ENCODE data around the gene ARHGEF16.

Gene ARHGEF16

DNA sequence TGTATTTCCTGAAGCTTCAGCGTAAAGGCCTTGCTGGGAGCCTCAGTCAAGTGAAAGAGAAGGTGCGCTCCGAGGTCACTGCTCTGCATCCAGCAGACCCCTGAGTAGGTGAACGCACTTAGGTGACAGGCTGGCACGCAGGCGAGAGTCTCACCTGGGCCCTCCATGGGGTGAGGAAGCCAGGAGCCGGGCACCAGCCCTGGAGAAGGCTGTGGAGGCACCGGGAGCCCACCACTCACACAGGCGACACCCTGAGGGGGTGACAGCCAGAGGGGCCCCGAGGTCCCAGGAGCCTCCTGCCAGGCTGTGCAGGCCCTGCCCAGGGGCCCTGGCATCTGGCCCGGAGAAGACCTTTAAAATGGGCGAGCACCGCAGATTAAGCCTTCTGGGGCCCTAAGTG is 67.6 kb downstream of the ARHGEF16 start:
- H3K36me3 ChIP-seq (ENCODE audit: low read depth), result no peaks in the 10 kb centered on the region
- no peak overlapping the region for H3K27ac ChIP-seq (ENCODE audit: poor library complexity, severe bottlenecking)
- TF ChIP-seq, protein P1, sequence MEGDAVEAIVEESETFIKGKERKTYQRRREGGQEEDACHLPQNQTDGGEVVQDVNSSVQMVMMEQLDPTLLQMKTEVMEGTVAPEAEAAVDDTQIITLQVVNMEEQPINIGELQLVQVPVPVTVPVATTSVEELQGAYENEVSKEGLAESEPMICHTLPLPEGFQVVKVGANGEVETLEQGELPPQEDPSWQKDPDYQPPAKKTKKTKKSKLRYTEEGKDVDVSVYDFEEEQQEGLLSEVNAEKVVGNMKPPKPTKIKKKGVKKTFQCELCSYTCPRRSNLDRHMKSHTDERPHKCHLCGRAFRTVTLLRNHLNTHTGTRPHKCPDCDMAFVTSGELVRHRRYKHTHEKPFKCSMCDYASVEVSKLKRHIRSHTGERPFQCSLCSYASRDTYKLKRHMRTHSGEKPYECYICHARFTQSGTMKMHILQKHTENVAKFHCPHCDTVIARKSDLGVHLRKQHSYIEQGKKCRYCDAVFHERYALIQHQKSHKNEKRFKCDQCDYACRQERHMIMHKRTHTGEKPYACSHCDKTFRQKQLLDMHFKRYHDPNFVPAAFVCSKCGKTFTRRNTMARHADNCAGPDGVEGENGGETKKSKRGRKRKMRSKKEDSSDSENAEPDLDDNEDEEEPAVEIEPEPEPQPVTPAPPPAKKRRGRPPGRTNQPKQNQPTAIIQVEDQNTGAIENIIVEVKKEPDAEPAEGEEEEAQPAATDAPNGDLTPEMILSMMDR (IDR thresholded peaks at IDR 0.05; ENCODE audit: poor library complexity, severe bottlenecking), result no peak
- no peaks in the 10 kb centered on the region for H3K27me3 ChIP-seq (ENCODE audit: insufficient read depth, poor library complexity, severe bottlenecking)
- ATAC-seq (ENCODE audit: low read depth), result no peak
- H3K9me3 ChIP-seq (ENCODE audit: severe bottlenecking), result no peaks in the 10 kb centered on the region
- H3K4me1 ChIP-seq (ENCODE audit: insufficient read depth, poor library complexity, severe bottlenecking), result no peaks in the 10 kb centered on the region
- no peak overlapping the region for H3K4me3 ChIP-seq (ENCODE audit: severe bottlenecking)
- DNase-seq (ENCODE audit: low spot score), result no peak

DNA sequence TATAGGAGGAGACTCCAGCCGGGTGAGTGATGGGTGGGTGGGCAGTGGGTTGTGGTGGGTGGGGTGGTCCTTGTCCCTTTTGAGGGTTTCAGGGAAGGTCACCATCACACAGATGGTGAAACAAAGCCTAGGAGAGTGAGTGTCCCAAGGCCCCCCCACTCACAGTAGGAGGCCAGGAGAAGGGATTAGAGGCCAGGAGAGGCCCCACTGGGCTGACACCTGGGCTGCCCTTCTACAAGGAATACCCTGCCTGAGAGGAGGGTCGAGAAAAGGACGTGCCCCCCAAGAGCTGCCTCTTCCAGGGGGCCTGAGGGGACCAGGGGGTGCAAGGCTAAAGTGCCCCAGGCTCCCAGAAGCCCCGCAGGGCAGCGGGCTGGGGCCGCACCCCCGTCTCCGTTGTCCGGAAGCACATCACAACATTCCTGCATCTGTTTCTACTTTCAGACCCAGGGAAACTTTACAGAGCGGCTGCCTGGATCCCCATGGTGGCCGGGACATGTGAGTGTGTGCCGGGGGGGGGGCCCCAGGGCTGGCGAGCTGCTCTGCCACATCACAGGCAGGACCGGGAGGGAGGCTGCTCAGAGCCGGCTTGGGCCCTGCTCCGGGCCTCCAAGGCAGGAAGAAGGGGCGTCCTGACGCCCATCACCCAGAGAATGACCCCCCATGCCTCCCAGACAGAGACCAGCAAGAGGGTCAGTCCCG is 68.2 kb downstream of the ARHGEF16 start:
- Histone ChIP-seq H3K36me3 (ENCODE audit: low read depth) (no peaks in the 10 kb centered on the region), H3K27me3 (ENCODE audit: insufficient read depth, poor library complexity, severe bottlenecking) (no peaks in the 10 kb centered on the region), H3K4me3 (ENCODE audit: severe bottlenecking) (no peak overlapping the region), H3K27ac (ENCODE audit: poor library complexity, severe bottlenecking) (no peak overlapping the region), H3K4me1 (ENCODE audit: insufficient read depth, poor library complexity, severe bottlenecking) (no peaks in the 10 kb centered on the region), H3K9me3 (ENCODE audit: severe bottlenecking) (no peaks in the 10 kb centered on the region)
- TF ChIP-seq, protein P1 (IDR thresholded peaks at IDR 0.05; ENCODE audit: poor library complexity, severe bottlenecking), result no peak
- no peak for DNase-seq (ENCODE audit: low spot score)
- no peak for ATAC-seq (ENCODE audit: low read depth)

DNA sequence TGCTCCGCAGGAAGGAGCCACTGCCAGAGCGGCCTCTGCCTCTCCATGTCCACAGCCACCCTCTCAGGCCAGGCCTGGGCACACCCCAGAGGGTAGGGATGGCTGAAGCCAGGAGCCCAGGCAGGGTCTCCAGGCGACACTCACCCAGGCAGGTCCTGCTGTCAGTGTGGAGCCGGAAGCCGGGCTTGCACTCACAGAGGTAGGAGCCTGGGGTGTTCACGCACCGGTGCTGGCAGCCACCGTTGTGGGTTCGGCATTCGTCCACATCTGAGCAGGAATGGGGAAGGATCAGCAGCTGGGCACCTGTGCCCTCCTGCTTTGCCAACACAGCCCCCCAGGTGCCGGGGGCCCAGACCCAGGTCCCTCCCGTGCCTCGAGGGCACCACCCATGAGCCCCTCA is 69.5 kb downstream of the ARHGEF16 start:
- Histone ChIP-seq H3K27ac (ENCODE audit: poor library complexity, severe bottlenecking) (no peak overlapping the region), H3K27me3 (ENCODE audit: insufficient read depth, poor library complexity, severe bottlenecking) (no peaks in the 10 kb centered on the region), H3K9me3 (ENCODE audit: severe bottlenecking) (no peaks in the 10 kb centered on the region), H3K4me3 (ENCODE audit: severe bottlenecking) (no peak overlapping the region), H3K36me3 (ENCODE audit: low read depth) (no peaks in the 10 kb centered on the region), H3K4me1 (ENCODE audit: insufficient read depth, poor library complexity, severe bottlenecking) (no peaks in the 10 kb centered on the region)
- no peak for DNase-seq (ENCODE audit: low spot score)
- ATAC-seq (ENCODE audit: low read depth), result no peak
- TF ChIP-seq, protein P1 (IDR thresholded peaks at IDR 0.05; ENCODE audit: poor library complexity, severe bottlenecking), result no peak

DNA sequence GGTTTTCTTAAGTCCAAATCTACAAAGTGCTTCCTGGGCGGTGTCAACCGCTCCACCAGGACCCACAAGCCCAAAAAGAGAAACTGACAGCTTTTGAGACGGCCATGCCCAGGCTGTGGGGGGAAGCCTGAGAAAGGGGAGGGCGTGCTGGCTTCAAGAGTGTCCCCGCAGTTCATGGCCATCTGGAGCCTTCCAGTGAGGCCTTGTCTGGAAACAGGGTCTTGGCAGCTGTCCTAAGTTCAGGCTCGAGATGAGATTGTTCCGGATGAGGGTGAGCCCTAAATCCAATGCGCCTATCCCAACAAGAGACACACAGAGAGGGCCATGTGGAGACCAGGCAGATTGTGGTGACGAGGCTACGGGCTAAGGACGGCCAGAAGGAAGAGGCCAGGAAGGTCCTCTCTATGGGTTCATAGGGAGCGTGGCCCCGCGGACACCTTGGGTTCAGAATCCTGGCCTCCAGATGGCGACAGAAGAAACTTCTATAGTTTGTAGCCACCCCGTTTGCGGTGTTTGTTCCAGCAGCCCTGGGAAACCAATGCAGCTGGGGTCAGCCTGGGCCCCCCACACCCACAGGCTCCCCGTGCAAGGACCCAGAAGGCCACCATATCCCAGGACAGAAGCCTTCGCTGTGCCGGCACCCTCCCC is 70.2 kb downstream of the ARHGEF16 start:
- no peak for DNase-seq (ENCODE audit: low spot score)
- Histone ChIP-seq H3K36me3 (ENCODE audit: low read depth) (no peaks in the 10 kb centered on the region), H3K9me3 (ENCODE audit: severe bottlenecking) (no peaks in the 10 kb centered on the region), H3K27me3 (ENCODE audit: insufficient read depth, poor library complexity, severe bottlenecking) (no peaks in the 10 kb centered on the region), H3K4me1 (ENCODE audit: insufficient read depth, poor library complexity, severe bottlenecking) (no peaks in the 10 kb centered on the region), H3K27ac (ENCODE audit: poor library complexity, severe bottlenecking) (no peak overlapping the region), H3K4me3 (ENCODE audit: severe bottlenecking) (no peak overlapping the region)
- no peak for ATAC-seq (ENCODE audit: low read depth)
- TF ChIP-seq, protein P1 (IDR thresholded peaks at IDR 0.05; ENCODE audit: poor library complexity, severe bottlenecking), result no peak
